Smooth muscle cell (in vitro differentiated cells): Measurements from ENCODE around the gene FAM229B. TPM values are rescaled to one million over a fixed set of nuclear protein-coding genes. Genes with fewer than 3 reads are reported as not detected.
"Not testable (repeated sequence)": the region's sequence is repeated elsewhere in the genome, so short reads cannot be mapped to it uniquely, and the experiment has no call there.

Source experiments
- DNase-seq: peaks from one replicate; lab custom pipeline; 2025; ENCODE audit not compliant: unreplicated experiment; lab: John Stamatoyannopoulos, UW
- H2AFZ ChIP-seq: fragments of 200-600 bp; sonication (generic); 2 replicates; pipeline ENCODE4 v1.6.0; 2016; ENCODE audit warnings: antibody characterized with exemption, low read depth, mild to moderate bottlenecking
- H3F3A ChIP-seq: fragments of 200-600 bp; sonication (generic); 2 replicates; pipeline ENCODE4 v1.6.0; 2017; ENCODE audit warnings: antibody characterized with exemption, low read depth
- H3K27ac ChIP-seq: fragments of 200-600 bp; sonication (generic); 2 replicates; pipeline ENCODE4 v1.5.1; 2016; ENCODE audit warnings: low read depth, mild to moderate bottlenecking
- H3K27me3 ChIP-seq: fragments of 200-600 bp; sonication (generic); 2 replicates; pipeline ENCODE4 v1.6.1; 2016; ENCODE audit warnings: low read depth, mild to moderate bottlenecking
- H3K36me3 ChIP-seq: fragments of 200-600 bp; sonication (generic); 2 replicates; pipeline ENCODE4 v1.5.1; 2016; ENCODE audit warnings: low read depth
- H3K4me1 ChIP-seq: fragments of 200-600 bp; sonication (generic); 2 replicates; pipeline ENCODE4 v1.5.1; 2016; ENCODE audit warnings: low read depth
- H3K4me2 ChIP-seq: fragments of 200-600 bp; sonication (generic); 2 replicates; pipeline ENCODE4 v1.6.0; 2016; ENCODE audit warnings: mild to moderate bottlenecking
- H3K4me3 ChIP-seq: fragments of 200-600 bp; sonication (generic); 2 replicates; pipeline ENCODE4 v1.5.1; 2016; ENCODE audit warnings: mild to moderate bottlenecking
- H3K79me2 ChIP-seq: fragments of 200-600 bp; sonication (generic); 2 replicates; pipeline ENCODE4 v1.6.0; 2016; ENCODE audit warnings: low read depth, mild to moderate bottlenecking
- H3K9ac ChIP-seq: fragments of 200-600 bp; sonication (generic); 2 replicates; pipeline ENCODE4 v1.6.0; 2016; ENCODE audit warnings: low read depth
- H3K9me3 ChIP-seq: fragments of 200-600 bp; sonication (generic); replicated peaks from 2 replicates; pipeline ENCODE4 v1.5.1; 2016; ENCODE audit warnings: low read depth
- H4K20me1 ChIP-seq: fragments of 200-600 bp; sonication (generic); 2 replicates; pipeline ENCODE4 v1.6.0; 2016; ENCODE audit warnings: low read depth
- WGBS: methylation state at CpG from one replicate; pipeline ENCODE4 v1.1.7; 2016; ENCODE audit warnings: low lambda C conversion rate; 5-methylcytosine and 5-hydroxymethylcytosine counted together
- polyA plus RNA-seq: library from polyadenylated mRNA; unstranded; fragments of >200 nt; fragmentation: Nextera tagmentation; extraction: Ambion mirVana; gene quantifications from 2 replicates; pipeline ENCODE4 v1.2.1, GENCODE V29; 2016
- total RNA-seq: library from RNA; depleted of rRNA; stranded (reverse); fragments of >200 nt; gene quantifications from 2 replicates; pipeline ENCODE4 v1.2.3, GENCODE V29; 2014
- TF ChIP-seq, protein P1 (sequence below): fragments of 200-600 bp; sonication (generic); IDR thresholded peaks from 2 replicates; pipeline ENCODE4 v1.5.1; 2017; ENCODE audit warnings: borderline replicate concordance, mild to moderate bottlenecking, antibody characterized with exemption; ENCODE audit not compliant: insufficient read depth, poor library complexity, severe bottlenecking

Gene FAM229B
- total and polyA plus RNA-seq, 2 experiments from 2014 or later, result 20.7 to 42.7 TPM

DNA sequence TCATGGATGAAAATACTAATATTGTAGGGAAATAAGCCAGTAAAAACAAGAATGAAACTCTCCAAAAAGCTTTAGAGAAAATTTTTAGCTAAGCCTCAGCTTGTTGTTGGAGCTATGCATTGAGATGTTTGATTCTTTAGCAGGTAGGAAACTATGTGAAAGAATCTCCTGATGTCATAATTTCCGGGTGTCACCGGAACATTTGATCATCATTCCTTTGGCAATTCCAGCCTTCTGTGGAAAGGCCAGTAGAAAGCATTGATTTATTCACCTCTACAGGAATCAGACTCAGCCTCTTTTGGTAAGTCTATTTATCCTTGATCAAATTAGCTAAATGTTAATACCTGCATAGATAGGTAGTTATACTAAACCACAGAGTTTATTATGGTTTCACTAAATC lies 9.5 kb downstream of the FAM229B start:
- Histone ChIP-seq H3K4me3 (no peak overlapping the region), H3K79me2 (no peaks in the 10 kb centered on the region), H3K9ac (no peak overlapping the region), H3K36me3 (peaks cover 8% of the 10 kb centered on the region), H3K9me3 (no peaks in the 10 kb centered on the region), H2AFZ (no peak overlapping the region), H3K27ac (no peak overlapping the region), H3F3A (no peaks in the 10 kb centered on the region), H3K4me1 (no peaks in the 10 kb centered on the region), H3K4me2 (no peak overlapping the region), H3K27me3 (peaks cover under 1% of the 10 kb centered on the region), H4K20me1 (no peaks in the 10 kb centered on the region)
- WGBS, result 96% methylated on average over 2 of the region's 2 CpGs
- DNase-seq, result no peak
- TF ChIP-seq, protein P1, sequence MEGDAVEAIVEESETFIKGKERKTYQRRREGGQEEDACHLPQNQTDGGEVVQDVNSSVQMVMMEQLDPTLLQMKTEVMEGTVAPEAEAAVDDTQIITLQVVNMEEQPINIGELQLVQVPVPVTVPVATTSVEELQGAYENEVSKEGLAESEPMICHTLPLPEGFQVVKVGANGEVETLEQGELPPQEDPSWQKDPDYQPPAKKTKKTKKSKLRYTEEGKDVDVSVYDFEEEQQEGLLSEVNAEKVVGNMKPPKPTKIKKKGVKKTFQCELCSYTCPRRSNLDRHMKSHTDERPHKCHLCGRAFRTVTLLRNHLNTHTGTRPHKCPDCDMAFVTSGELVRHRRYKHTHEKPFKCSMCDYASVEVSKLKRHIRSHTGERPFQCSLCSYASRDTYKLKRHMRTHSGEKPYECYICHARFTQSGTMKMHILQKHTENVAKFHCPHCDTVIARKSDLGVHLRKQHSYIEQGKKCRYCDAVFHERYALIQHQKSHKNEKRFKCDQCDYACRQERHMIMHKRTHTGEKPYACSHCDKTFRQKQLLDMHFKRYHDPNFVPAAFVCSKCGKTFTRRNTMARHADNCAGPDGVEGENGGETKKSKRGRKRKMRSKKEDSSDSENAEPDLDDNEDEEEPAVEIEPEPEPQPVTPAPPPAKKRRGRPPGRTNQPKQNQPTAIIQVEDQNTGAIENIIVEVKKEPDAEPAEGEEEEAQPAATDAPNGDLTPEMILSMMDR, result no peak

DNA sequence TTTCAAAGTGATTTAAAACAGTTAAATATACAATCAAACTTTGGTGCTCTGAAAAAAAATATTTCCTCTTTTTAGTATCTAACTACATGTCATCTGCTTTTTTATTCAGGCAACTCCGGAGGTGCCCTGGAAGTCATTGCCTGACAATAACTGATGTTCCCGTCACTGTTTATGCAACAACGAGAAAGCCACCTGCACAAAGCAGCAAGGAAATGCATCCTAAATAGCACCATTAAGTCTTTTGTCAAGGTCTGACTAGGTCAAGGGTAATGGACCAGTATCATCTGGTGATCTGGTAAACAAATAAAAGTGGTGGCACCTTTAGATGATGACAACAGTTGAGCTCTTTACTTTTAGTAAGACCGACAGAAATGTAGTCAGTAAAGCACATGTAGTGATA lies 13.2 kb downstream of the FAM229B start:
- Histone ChIP-seq H3K9me3 (no peaks in the 10 kb centered on the region), H3K4me2 (no peak overlapping the region), H3F3A (no peaks in the 10 kb centered on the region), H3K27me3 (no peaks in the 10 kb centered on the region), H3K36me3 (peaks cover 8% of the 10 kb centered on the region), H3K4me3 (no peak overlapping the region), H3K9ac (no peak overlapping the region), H2AFZ (no peak overlapping the region), H3K4me1 (no peaks in the 10 kb centered on the region), H3K27ac (no peak overlapping the region), H4K20me1 (no peaks in the 10 kb centered on the region), H3K79me2 (no peaks in the 10 kb centered on the region)
- no peak for DNase-seq
- 60% methylated on average over 4 of the region's 4 CpGs for WGBS
- TF ChIP-seq, protein P1, result no peak

DNA sequence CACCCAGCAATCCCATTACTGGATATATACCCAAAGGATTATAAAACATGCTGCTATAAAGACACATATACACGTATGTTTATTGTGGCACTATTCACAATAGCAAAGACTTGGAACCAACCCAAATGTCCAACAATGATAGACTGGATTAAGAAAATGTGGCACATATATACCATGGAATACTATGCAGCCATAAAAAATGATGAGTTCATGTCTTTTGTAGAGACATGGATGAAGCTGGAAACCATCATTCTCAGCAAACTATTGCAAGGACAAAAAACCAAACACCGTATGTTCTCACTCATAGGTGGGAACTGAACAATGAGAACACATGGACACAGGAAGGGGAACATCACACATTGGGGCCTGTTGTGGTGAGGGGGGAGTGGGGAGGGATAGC lies 18.6 kb downstream of the FAM229B start:
- H3K4me1 ChIP-seq, H3K27ac ChIP-seq, H3K79me2 ChIP-seq, H3K4me2 ChIP-seq, H3F3A ChIP-seq, H4K20me1 ChIP-seq, H3K9me3 ChIP-seq, H2AFZ ChIP-seq, H3K9ac ChIP-seq, H3K4me3 ChIP-seq, H3K27me3 ChIP-seq, H3K36me3 ChIP-seq, DNase-seq: not testable (repeated sequence)
- 96% methylated on average over 2 of the region's 2 CpGs for WGBS

DNA sequence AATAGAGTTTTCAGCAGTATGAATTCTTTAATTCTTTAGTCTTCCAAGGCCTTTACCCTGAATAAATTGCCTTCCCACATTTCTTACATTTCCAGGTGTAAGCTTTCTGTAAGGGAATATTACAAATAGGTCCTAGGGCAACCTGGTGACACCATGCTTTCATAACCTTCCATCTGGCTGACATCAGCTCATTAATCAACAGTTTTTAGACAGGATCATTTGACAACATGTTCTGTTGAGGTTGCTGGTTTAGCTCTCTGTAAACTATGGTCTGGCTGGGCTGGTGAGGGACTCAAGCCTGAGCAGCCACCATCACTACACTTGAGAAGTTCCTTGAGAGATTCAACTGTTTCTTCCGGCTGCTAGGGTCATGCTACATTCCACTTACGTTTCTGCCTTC lies 19.2 kb downstream of the FAM229B start:
- H3K36me3 ChIP-seq, result no peaks in the 10 kb centered on the region
- H3K27me3 ChIP-seq, result no peaks in the 10 kb centered on the region
- H3K27ac ChIP-seq, result no peak overlapping the region

More for the DNA sequence above, 19.2 kb downstream of the FAM229B start:
- Histone ChIP-seq H3F3A (no peaks in the 10 kb centered on the region), H3K4me2 (no peak overlapping the region), H3K9me3 (no peaks in the 10 kb centered on the region), H3K9ac (no peak overlapping the region), H2AFZ (no peak overlapping the region), H3K4me3 (no peak overlapping the region), H3K79me2 (no peaks in the 10 kb centered on the region), H4K20me1 (no peaks in the 10 kb centered on the region), H3K4me1 (no peaks in the 10 kb centered on the region)
- TF ChIP-seq, protein P1, result no peak
- WGBS, result 84% methylated on average over 2 of the region's 2 CpGs
- no peak for DNase-seq
